ENCODE data around the gene CMTM1.
"Not testable (repeated sequence)": the region's sequence is repeated elsewhere in the genome, so short reads cannot be mapped to it uniquely, and the experiment has no call there.

Gene CMTM1

DNA sequence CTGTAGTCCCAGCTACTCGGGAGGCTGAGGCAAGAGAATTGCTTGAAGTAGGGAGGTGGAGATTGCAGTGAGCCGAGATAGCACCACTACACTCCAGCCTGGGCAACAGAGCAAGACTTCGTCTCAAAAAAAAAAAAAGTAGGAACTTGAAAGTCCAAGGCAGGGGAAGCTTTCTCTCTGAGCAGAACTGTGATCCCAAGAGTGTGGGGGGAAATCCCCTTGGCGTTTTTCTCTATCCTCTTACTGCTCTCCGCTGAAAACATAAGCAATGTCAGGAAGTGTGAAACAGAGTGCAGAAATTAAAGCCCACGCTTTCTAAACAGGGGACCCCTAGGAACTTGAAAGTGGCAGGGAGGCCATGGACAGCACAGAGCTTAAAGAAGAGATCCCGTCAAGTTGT lies 28.5 kb downstream of the CMTM1 start:
- DNase-seq: no peak

DNA sequence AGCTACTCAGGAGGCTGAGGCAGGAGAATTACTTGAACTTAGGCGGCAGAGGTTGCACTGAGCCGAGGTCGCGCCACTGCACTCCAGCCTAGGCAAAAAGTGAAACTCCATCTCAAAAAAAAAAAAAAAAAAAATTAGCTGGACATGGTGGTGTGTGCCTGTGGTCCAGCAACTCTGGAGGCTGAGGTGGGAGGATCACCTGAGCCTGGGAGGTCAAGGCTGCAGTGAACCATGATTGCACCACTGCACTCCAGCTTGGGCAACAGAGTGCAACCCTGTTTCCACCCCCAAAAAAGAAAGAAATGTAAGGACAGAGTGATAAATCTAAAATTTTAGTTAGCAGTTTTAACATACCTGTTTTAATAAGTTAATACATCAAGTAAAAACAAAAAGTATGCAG lies 30.3 kb downstream of the CMTM1 start:
- not testable (repeated sequence) for DNase-seq

DNA sequence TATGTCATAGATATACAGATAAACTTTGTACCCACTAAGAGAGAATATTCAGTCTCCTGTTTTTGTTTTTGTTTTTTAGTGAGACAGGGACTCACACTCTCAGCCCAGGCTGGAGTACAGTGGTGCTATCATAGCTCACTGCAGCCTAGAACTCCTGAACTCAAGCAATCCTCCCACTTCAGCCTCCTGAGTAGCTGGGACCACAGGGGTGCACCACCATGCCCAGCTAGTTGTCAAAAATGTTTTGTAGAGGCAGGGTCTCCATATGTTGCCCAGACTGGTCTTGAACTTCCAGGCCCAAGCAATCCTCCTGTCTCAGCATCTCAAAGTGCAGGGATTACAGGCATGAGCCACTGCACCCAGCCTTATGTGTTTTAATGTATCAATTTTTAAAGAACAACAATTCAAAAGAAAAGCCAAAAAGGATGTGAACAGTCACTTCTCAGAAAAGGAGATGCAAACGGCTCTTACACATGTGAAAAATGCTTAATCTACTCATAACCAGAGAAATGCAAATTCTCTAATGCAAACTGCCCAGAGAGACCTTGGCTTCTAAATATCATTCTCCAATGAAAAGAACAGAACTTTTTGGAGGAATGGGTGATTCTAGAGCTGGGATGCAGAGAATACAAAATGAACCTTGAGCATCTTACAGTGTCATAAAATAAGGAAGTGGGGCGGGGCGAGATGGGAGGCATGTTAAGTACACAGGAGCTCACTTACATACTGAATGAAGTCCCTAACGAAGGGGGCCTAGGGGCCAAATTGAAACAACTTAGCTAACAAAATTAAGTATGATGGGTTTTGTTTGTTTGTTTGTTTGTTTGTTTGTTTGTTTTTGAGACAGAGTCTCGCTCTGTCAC lies 31.0 kb downstream of the CMTM1 start:
- DNase-seq: no peak

- no peak for DNase-seq
These were observed 31.9 kb downstream of the CMTM1 start for GRCh38 chr16:66598111-66598510.

GRCh38 chr16:66599726-66600125 lies 33.5 kb downstream of the CMTM1 start:
- DNase-seq: no peak

DNA sequence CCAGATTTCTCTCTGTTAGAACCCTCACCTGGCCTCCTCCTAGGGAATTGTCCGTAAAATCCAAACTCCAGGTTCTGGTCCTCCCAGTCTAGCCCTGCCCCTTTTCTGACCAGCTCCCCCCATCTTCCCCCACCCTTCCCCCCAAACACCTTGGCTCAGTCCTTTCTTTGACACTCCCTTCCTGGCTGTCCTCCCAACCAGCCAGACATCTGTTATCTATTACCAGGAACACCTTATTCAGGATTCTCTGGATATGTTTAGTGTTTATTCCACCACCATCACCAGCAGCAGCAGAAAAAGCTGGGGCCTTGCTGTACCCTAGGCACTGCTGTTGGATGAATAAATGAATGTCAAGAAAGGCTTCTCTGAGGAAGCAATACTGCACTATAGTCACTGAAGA lies 34.2 kb downstream of the CMTM1 start:
- no peak for DNase-seq

DNA sequence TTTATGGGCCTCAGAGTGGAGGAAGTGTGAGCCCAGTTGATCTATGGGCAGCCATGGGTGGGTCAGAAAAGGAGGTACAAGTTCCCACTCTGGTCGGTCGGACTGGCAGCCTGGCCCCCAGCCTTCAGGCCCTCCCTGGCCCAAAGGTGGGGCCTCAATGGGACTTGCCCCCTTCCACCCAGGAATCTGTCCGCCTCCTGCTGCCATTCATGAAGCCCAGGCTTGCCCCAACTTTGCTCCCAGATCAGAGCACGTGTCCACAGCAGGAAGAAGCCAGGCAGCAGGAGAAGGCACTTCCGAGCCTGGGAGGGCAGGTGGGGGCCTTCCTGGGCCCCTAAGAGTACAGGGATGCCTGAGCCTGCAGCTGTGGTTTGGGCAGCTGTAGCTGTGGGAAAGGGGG lies 35.2 kb downstream of the CMTM1 start:
- no peak for DNase-seq

GRCh38 chr16:66603537-66604375 lies 37.5 kb downstream of the CMTM1 start:
- DNase-seq: no peak

- no peak for DNase-seq
These were observed 38.3 kb downstream of the CMTM1 start, which contains the start of gene CMTM3 for GRCh38 chr16:66604376-66605176. TSS of gene CMTM3 (plus strand) at chr16:66604704. CDS start at chr16:66604806, 102 bp downstream.

DNA sequence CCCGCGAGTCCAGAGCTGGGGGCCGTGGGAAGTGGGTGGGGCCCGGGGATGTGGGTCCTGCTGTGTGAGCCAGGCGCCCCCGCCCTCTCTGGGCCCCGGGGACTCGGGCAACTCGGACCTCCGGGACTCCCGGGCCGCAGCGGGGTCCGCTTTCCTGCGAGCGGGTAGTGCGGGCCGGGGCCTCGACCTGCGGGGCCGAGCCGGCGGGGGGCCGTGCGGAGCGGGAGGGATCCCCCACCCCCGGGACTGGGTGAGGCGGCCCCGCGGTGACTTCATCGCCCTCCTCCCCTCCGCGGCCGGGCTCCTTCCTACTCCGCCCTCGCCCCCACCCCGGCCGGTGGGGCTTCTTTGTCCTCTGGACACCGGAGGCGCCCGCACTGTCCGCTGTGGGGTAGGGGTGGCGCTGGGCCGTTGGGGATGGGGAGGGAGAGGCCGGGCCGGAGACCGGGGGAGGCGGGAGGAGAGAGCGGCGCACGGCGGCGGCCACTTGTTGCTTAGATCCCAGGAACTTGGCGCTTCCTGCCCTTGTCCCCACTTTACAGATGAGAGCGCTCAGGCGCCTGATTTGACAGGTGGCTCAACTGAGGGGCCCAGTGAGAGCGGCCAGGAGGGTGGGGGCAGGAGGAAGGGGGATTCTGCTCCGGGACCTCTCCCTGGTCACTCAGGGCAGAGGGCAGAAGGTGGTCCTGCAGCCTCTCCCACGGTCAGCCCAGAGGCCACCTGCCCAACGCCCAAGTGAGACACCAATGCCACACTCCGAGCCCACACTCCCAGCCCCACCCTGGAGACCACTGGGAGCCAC lies 39.1 kb downstream of the CMTM1 start:
- no peak for DNase-seq

DNA sequence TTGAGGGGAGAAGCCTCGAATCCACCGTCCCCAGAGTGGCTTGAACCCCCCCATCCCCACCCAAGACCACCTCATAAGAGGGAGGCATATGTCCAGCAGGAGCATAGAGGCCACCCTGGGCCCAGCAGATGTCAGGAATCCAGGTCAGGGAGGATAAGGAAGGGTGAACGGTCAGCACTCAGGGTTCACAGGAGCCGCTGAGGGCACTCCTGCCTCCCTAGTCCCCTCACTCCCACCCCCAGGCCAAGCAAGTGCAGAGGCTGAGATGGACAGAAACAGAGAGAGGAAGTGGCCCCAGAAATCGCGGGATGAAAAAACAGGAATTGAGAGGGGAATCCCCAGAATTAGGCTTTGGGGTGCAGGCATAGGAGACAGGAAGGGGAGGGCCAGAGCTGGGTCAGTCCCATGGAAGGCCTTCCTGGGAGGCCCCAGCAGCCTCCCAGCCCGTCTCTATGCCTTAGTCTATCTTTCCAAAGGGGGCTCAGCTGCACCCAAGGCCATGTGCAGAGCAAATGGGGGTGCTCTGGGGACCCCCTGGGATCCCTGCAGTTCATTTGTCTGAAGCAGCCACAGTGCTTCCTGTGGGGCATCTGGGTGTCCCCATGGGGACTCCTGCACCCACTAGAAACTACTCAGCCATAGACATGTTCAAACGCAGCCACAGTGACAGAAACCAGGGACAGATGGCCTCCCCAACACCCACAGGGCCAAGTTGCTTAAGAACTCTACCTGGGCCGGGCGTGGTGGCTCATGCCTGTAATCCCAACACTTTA lies 39.9 kb downstream of the CMTM1 start:
- DNase-seq: no peak

DNA sequence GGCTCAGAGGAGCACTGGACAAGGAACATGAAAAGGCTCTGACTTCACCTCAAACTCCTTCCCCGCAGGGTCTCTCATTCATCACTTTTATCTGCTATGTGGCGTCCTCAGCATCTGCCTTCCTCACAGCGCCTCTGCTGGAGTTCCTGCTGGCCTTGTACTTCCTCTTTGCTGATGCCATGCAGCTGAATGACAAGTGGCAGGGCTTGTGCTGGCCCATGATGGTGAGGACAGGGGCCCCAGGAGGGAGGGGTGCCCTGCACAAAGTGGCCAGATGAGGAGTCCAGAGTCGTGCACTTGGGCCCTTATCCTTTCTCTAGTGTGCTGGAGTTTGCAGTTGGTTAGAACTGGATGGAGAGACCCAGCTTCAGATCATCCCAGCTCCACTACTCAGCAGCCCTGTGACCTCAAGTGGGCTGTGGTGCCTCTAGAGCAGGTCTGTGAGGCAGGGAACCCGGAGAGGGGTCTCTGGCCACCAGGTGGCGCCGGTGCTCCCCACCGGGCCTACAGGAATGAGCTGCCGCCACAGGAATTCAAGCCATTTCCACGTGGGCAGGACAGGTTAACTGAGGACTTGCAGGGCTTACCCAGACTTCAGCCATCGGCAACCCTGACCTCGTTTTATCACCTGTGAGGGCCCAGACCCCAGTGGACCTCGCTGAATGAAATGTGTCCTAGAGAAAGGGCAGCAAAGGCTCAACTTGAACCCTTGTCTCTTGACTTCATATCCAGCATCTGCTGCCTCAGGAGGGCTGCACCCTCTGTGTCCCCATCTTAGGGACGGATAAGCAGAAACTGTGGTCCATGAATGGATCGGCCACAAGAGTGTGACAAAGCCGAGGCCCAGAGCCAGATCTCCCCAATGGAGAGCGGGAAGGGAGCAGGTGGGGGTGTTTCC lies 42.3 kb downstream of the CMTM1 start:
- DNase-seq: peak; percentile 67

DNA sequence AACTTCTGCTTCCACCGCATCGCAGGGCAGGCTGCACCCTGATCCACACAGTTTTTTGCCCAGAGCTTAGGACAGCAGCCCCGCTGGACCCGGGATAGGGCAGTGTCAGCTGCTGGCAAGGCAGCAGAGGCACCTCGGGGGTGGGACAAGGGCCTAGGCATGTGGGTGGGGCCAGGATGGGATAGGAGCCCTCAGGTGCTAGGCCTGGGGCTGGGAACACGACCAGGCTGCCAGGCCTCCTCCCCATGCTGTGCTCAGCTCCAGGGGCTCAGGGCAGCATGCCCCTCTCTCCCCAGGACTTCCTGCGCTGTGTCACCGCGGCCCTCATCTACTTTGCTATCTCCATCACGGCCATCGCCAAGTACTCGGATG lies 42.9 kb downstream of the CMTM1 start:
- no peak for DNase-seq

GRCh38 chr16:66610111-66610820 lies 44.0 kb downstream of the CMTM1 start:
- DNase-seq: no peak

DNA sequence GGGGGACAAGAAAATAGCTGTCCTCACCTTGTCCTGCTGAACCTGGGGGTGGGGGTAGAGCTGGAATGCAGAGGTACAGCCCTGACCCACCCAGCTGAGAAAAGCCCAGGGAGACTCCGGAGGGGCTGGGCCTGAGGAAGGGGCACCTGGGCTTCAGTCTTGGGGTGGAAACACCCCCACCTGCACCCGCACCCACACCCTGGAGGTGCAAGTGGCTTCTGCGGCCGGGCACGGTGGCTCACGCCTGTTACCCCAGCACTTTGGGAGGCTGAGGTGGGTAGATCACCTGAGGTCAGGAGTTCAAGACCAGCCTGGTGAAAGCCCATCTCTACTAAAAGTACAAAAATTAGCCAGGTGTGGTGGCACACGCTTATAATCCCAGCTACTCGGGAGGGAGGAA lies 45.7 kb downstream of the CMTM1 start:
- not testable (repeated sequence) for DNase-seq

DNA sequence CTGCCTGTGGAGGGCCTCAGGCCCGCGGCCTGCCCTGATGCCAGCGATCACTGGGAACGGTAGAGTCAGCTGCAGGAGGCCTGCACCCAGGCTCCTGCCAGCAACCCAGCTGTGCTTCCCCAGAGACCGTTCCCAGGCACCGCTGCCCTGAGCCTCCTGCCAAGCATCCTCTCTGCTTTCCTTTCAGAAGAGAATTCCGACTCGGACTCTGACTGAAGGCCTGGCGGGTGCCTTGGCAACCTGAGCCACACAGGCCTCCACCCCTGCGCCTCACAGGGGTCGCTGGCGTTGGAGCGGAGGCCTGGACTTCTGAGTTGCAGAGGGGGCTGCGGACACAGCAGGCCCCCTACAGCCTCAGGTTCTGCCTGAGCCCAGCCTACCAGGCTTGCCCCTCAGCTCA lies 46.2 kb downstream of the CMTM1 start:
- no peak for DNase-seq

DNA sequence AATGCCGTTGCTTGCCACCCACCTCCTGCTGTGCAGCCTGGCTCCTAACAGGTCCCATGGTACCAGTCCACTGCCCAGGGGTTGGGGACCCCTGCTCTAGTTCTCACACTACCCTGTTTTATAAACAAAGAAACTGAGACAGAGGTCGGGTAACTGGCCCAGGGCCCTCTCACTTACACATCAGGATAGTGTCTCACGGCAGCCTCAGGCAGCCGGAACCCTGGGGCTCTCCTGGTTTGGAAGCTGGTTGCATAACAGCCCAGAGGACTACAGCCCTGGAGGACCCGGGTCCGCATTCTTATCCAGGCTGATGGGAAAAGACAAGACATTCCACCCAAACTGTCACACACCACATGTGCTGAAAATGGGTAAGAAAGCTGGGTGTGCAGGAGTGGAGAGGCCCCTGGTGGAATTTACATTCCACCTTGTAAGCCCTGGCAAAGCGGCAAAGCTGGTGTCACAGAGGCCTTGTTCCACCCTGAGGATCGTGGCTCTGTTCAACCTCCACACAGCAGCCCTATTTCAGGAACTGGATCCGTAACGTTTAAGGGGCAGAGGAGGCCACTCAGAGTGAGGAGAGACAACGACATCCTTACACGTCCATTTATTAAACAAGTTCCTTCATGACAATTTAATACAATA lies 48.0 kb downstream of the CMTM1 start:
- DNase-seq: no peak

- DNase-seq: no peak
These were observed 49.9 kb downstream of the CMTM1 start for GRCh38 chr16:66616169-66616568.

DNA sequence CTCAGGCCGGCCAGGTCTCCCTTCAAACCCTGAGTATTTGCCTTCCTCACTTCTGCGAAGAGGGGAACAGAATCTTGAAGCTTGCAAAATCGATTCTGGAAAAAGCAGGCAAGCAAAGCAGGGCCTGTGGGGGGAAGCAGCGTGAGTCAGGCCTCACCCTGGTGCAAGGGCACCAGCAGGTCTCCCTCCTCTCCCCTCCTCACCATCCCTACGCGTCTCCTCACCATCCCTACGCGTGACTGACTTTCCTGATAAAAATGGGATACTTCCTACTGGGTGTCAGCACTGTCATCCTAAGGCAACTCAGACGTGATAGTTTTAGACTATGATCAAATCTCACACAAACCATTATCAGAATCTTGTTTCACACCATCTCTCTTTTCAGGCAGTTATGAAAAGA lies 50.4 kb downstream of the CMTM1 start:
- no peak for DNase-seq
